ENCODE data around the gene F10.
"Not testable (repeated sequence)": the region's sequence is repeated elsewhere in the genome, so short reads cannot be mapped to it uniquely, and the experiment has no call there.

The F10 gene

DNA sequence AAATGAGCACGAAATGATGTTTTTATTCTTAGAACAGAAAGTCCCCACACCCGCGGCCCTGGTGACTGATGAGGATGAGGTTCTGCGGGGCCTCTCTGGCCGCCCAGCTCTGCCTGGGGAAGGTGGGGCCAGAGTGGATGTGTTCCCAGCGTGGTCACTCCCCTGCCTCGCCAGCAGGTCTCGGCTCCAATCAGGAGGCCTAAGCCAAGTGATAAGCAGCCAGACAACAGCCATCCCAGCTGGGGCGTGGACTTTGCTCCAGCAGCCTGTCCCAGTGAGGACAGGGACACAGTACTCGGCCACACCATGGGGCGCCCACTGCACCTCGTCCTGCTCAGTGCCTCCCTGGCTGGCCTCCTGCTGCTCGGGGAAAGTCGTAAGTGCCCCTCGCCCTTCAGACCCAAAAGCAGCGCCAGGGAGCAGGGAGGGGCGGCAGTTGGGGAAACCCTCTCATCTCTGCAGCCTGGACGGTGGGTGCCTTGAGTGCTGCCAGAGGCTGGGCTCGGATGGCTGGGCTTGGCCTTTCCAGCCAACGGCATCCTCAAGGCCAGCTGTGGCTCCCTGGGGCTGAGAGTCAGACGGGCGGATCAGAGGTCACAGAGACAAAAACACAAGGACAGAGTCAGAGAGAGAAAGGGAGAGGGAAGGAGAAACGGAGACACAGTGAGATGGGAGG is at the start of gene F10:
Gene F10, plus strand, starts transcription at position 250 of the 676 bp plus-strand sequence. Its CDS starts 57 bp downstream, at position 307.
- Histone ChIP-seq H3K4me1 (ENCODE audit: insufficient read depth, low read length) (no peaks in the 10 kb centered on the region; the same call in 1 of the 2 replicates), H3K9ac (ENCODE audit: low read depth, low read length) (no peak within 1 kb of the TSS; the same call in 1 of the 2 replicates), H3K36me3 (ENCODE audit: insufficient read depth, low read length) (no peaks in the 10 kb centered on the region), H3K9me3 (ENCODE audit: control insufficient read depth, insufficient read depth, low read length) (no peaks in the 10 kb centered on the region)

DNA sequence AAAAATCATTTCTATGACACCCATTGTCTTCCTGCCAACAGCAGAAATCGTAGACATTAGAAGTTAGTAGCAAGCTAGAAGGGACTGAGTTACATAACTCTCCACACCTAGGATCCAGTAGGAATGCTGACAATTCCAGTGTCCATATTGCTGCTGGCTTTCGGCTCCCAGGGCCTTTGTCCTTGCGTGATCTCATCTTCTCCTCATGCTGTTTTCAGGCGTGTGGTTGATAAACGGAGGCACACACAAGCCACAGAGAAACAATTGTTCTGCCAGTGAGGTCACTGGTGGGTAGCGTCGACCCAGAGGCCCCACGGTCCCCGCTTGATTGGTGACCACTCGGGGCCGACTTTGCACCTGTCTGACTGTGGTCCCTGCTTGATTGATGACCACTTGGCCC is 48.7 kb upstream of the F10 start:
- no peak overlapping the region for H3K9ac ChIP-seq (ENCODE audit: low read depth, low read length)

DNA sequence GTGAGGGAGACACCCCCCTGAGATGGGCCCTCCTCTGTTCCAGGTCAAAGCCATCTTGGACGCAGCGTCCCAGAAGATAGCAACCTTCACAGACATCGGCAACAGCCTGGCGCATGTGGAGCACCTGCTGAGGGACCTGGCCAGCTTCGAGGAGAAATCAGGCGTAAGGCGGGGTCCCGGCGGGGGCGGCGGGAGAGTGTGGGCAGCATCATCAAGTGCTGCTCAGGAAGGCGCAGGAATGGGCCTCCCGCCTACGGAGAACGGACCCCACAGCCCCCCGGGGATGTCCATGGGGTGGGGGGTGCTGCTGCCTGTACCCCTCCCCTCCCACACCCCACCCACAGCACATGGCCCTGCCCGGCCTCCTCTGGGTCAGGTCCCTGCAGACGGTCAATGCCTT is 48.2 kb upstream of the F10 start:
- Histone ChIP-seq H3K36me3 (ENCODE audit: insufficient read depth, low read length) (no peaks in the 10 kb centered on the region), H3K4me1 (ENCODE audit: insufficient read depth, low read length) (no peaks in the 10 kb centered on the region), H3K9me3 (ENCODE audit: control insufficient read depth, insufficient read depth, low read length) (no peaks in the 10 kb centered on the region; the same call in 1 of the 2 replicates), H3K9ac (ENCODE audit: low read depth, low read length) (no peak overlapping the region)

More for the DNA sequence above, 48.7 kb upstream of the F10 start:
- Histone ChIP-seq H3K4me1 (ENCODE audit: insufficient read depth, low read length) (no peaks in the 10 kb centered on the region), H3K36me3 (ENCODE audit: insufficient read depth, low read length) (no peaks in the 10 kb centered on the region), H3K9me3 (ENCODE audit: control insufficient read depth, insufficient read depth, low read length) (no peaks in the 10 kb centered on the region; the same call in 1 of the 2 replicates)

GRCh38 chr13:113074876-113075275 is 47.7 kb upstream of the F10 start:
- no peaks in the 10 kb centered on the region for H3K4me1 ChIP-seq (ENCODE audit: insufficient read depth, low read length)
- no peaks in the 10 kb centered on the region; the same call in 1 of the 2 replicates for H3K9me3 ChIP-seq (ENCODE audit: control insufficient read depth, insufficient read depth, low read length)
- H3K9ac ChIP-seq (ENCODE audit: low read depth, low read length), result no peak overlapping the region
- no peaks in the 10 kb centered on the region for H3K36me3 ChIP-seq (ENCODE audit: insufficient read depth, low read length)

DNA sequence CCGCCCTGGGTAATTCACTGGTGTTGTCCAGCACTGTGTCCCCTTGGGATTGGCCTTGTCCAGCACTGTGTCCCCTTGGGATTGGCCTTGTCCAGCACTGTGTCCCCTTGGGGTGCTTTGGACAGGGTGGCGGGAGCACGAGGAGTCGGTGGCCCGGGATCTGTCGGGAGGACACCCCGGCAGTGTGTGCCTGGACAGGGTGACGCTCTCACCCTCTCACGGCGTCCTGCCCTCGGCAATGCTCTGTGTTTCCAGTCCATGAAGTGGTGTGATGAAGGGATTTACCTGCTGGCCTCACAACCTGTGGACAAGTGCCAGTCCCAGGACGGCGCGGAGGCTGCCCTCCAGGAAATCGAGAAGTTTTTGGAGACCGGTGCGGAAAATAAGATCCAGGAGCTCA is 46.9 kb upstream of the F10 start:
- Histone ChIP-seq H3K36me3 (ENCODE audit: insufficient read depth, low read length) (no peaks in the 10 kb centered on the region), H3K4me1 (ENCODE audit: insufficient read depth, low read length) (no peaks in the 10 kb centered on the region), H3K9me3 (ENCODE audit: control insufficient read depth, insufficient read depth, low read length) (no peaks in the 10 kb centered on the region; the same call in 1 of the 2 replicates), H3K9ac (ENCODE audit: low read depth, low read length) (no peak overlapping the region)

GRCh38 chr13:113076681-113077401 is 45.8 kb upstream of the F10 start:
- Histone ChIP-seq H3K9me3 (ENCODE audit: control insufficient read depth, insufficient read depth, low read length) (no peaks in the 10 kb centered on the region), H3K9ac (ENCODE audit: low read depth, low read length) (no peak overlapping the region), H3K36me3 (ENCODE audit: insufficient read depth, low read length) (no peaks in the 10 kb centered on the region), H3K4me1 (ENCODE audit: insufficient read depth, low read length) (no peaks in the 10 kb centered on the region)

- no peak overlapping the region for H3K9ac ChIP-seq (ENCODE audit: low read depth, low read length)
- H3K4me1 ChIP-seq (ENCODE audit: insufficient read depth, low read length), result no peaks in the 10 kb centered on the region
- H3K36me3 ChIP-seq (ENCODE audit: insufficient read depth, low read length), result no peaks in the 10 kb centered on the region
- H3K9me3 ChIP-seq (ENCODE audit: control insufficient read depth, insufficient read depth, low read length), result no peaks in the 10 kb centered on the region
Observed at GRCh38 chr13:113077566-113077952, 45.0 kb upstream of the F10 start.

DNA sequence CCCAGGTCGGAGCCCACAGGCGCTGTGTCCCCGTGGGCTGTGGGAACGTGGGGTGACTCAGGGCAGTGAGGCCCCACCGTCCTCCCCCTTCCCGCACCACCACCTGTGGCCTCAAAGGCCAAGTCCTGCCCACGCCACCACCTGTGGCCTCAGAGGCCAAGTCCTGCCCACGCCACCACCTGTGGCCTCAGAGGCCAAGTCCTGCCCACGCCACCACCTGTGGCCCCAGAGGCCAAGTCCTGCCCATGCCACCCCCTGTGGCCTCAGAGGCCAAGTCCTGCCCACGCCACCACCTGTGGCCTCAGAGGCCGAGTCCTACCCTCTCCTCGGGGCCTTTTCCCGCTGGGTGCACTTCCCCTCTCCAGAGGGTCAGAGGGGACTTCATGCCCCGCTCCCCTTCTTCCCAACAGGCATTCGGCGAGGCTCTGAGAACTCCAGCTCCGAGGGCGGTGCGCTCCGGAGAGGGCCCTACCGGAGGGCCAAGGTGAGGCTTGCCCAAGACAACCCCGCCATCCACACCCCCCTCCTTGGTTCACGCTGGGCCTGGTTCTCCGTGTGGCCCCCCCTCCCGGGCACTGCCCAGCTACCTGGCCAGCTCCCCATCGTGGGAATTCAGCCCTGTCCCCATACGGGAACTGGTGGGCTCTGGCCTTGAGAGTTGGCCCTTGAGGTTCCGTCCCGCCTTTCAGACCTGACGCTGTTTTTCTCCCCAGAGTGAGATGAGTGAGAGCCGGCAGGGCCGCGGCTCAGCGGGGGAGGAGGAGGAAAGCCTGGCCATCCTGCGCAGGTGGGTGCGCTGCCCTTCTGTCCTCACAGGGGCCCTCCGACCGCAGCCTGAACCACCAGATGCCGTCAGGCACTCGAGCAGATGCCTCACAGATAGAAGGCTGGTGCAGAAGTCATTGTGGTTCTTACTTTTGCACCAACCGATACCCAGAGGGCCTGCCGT is 44.4 kb upstream of the F10 start:
- no peaks in the 10 kb centered on the region for H3K9me3 ChIP-seq (ENCODE audit: control insufficient read depth, insufficient read depth, low read length)
- no peaks in the 10 kb centered on the region for H3K4me1 ChIP-seq (ENCODE audit: insufficient read depth, low read length)
- H3K36me3 ChIP-seq (ENCODE audit: insufficient read depth, low read length), result no peaks in the 10 kb centered on the region
- H3K9ac ChIP-seq (ENCODE audit: low read depth, low read length), result no peak overlapping the region

DNA sequence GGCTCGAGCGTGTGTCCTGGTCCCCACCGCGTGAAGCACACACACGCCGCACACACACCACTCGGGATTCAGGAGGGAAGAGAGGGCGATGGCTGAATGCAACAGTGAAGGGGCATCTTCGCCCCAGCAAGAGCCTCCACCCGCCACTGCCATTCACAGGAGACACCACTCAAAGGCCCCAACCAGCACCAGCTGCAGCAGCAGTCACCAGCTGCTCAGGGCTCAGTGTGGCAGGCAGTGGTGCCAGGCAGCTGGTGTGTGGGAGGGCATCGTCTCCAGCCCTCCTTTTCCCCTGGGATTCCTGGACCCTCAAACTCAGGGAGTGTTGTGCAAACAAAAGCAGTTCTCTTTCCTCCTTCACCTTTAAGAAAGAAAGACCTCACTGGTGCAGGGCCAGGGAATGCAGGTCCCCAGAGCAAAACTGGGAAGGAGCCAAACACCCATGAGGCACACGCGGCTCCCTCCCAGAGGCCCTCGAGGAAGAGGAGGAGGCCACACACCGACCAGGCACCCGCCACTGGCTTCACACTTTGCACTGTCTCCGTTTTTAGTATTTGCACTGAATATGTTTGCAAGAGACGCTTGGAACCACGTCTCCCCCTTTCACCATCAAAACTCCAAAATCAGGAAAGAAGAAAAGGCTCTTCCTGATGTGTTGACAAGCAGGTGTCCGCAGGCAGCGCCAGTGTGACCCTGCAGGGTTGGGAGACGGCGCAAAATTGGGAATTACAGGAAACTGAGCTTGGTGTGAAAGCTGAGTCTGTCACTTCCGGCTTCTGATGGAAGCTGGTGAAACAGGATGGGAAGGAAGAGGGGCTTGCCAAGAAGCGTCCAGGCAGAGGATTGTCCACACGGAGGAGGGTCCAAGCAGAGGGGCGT is 43.5 kb upstream of the F10 start:
- Histone ChIP-seq H3K4me1 (ENCODE audit: insufficient read depth, low read length) (no peaks in the 10 kb centered on the region), H3K9ac (ENCODE audit: low read depth, low read length) (no peak overlapping the region), H3K36me3 (ENCODE audit: insufficient read depth, low read length) (no peaks in the 10 kb centered on the region), H3K9me3 (ENCODE audit: control insufficient read depth, insufficient read depth, low read length) (no peaks in the 10 kb centered on the region)

GRCh38 chr13:113079781-113080080 is 42.9 kb upstream of the F10 start:
- not testable (repeated sequence) for H3K9ac ChIP-seq (ENCODE audit: low read depth, low read length); H3K36me3 ChIP-seq (ENCODE audit: insufficient read depth, low read length); H3K9me3 ChIP-seq (ENCODE audit: control insufficient read depth, insufficient read depth, low read length); H3K4me1 ChIP-seq (ENCODE audit: insufficient read depth, low read length)

- Histone ChIP-seq H3K9ac (ENCODE audit: low read depth, low read length) (no peak overlapping the region), H3K36me3 (ENCODE audit: insufficient read depth, low read length) (no peaks in the 10 kb centered on the region), H3K4me1 (ENCODE audit: insufficient read depth, low read length) (no peaks in the 10 kb centered on the region), H3K9me3 (ENCODE audit: control insufficient read depth, insufficient read depth, low read length) (no peaks in the 10 kb centered on the region)
Observed at GRCh38 chr13:113080361-113080831, 42.2 kb upstream of the F10 start.

- Histone ChIP-seq H3K4me1 (ENCODE audit: insufficient read depth, low read length) (no peaks in the 10 kb centered on the region), H3K9me3 (ENCODE audit: control insufficient read depth, insufficient read depth, low read length) (no peaks in the 10 kb centered on the region), H3K9ac (ENCODE audit: low read depth, low read length) (no peak overlapping the region), H3K36me3 (ENCODE audit: insufficient read depth, low read length) (no peaks in the 10 kb centered on the region)
Observed at GRCh38 chr13:113080901-113081521, 41.6 kb upstream of the F10 start.

DNA sequence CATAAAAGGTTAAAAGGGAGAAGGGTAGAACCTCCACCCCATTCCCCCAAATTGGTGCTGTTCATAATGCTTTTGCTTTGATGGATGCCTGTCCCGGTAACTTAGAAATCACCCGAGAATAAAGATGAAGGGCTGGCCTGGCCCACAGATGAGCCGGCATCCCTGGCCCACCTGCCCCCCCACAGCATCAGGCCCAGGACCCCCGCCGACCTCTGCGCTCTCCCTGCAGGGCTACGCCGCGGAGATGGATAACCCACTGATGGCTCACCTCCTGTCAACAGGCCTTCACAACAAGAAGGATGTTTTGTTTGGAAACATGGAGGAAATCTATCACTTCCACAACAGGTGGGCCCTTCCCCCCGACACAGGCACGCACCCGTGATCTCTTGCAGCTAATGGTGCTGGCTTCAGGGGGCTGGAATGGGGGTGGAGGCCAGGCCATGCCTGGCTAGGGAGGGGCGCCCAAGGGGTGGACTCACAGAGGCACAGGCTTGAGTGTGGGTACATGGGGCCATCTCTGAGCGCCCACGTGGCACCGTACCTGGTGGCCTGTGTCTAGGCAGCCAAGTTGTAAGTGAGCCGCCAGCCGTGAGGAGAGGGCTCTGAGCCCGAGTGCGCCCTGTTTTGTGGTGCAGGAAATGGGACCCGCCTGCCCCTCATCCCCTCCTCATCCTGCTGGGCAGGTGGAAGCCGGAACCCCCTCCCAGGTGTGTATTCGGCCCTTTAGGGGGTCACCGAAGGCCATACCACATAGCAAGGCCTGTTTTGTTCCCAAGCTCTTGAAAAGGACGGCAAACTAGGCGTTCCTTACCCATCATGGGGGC is 40.2 kb upstream of the F10 start:
- no peaks in the 10 kb centered on the region for H3K36me3 ChIP-seq (ENCODE audit: insufficient read depth, low read length)
- no peaks in the 10 kb centered on the region for H3K4me1 ChIP-seq (ENCODE audit: insufficient read depth, low read length)
- H3K9ac ChIP-seq (ENCODE audit: low read depth, low read length), result no peak overlapping the region
- no peaks in the 10 kb centered on the region for H3K9me3 ChIP-seq (ENCODE audit: control insufficient read depth, insufficient read depth, low read length)

All from ES-I3 (cell line).